SK-N-DZ (cell line): ENCODE data around the gene SYT6. TPM values are rescaled to one million over a fixed set of nuclear protein-coding genes. Genes with fewer than 3 reads are reported as not detected.

ENCODE experiments used
- DNase-seq: peaks from one replicate; pipeline ENCODE4 v3.0.0-alpha.2; 2015; ENCODE audit warnings: low spot score
- polyA plus RNA-seq, 2 experiments: library from polyadenylated mRNA; depleted of rRNA; stranded (reverse); fragments of >200 nt; gene quantifications; 2 replicates each; pipeline ENCODE4 v1.2.3, GENCODE V29; 2014

SYT6 gene
- polyA plus RNA-seq (2014; cell fraction: cytosol; rRNA removed): 9.6 and 11.0 TPM in 2 replicates
- 15.0 and 21.0 TPM in 2 replicates for polyA plus RNA-seq (2014; cell fraction: nucleus; rRNA removed)

DNA sequence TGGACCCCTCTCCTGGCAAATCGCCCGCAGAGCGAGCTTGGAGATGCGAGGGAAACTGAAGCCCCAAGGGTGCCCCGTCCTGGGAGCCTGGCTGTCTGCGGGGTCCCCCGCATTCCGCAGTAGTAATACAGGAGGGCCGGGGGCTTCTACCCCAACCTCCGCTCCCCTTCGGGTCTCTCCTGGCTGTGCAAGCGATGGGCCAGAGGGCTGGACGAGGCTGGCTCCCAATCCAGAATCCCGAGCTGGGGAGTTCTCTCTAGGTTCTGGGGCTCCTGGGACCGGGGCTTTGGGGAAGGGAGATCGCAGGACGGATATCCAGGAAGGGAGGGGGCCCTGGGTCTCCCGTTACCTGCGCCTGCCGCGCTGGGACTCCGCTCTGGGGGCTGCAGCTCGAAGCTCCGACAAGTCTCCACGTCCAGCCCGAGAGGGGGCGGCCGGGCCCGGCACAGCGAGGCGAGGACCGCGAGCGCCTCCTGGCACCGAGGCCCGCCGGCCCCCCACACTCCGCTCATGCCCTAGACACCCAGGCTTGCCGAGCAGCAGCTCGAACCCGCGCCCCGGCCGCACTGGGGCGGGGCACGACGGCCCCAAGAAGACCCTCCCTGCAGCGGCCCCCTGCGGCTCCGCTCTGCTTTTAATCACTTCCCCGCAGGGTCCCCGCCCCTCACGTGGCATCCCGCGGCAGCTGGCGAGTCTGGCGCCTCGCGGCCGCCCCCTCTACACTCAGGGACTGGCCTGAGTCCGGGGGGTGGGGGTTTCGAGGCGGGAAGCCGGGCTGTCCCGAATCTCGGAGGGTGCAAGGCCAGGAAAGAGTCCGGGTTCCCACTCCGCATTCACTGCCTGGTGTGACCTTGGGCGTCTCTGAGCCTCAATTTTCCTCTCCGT, at the start of gene SYT6:
Gene SYT6 (minus strand): TSS at position 609 of the 885 bp plus-strand sequence. CDS start 97 bp downstream, at position 512.
- DNase-seq: peak; percentile 64

DNA sequence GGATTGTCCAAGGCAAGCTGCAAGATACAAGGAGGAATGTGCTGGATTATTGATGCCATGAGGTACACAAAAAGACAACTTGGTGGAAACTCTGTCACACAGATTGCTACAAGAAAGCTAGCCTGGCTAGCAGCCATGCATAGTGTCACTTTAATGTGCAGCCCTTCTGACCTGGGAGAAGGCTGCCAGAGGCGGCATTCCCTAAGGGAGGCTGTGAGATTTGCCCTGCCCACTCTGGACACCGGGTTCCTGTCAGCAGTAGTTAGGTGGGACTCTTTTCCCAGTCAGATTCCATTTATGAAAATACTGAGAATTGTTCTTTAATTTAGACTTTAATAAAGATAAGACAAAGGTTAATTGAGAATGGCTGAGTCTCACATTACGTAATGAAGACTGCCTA, 47.8 kb upstream of the SYT6 start:
- DNase-seq: no peak

DNA sequence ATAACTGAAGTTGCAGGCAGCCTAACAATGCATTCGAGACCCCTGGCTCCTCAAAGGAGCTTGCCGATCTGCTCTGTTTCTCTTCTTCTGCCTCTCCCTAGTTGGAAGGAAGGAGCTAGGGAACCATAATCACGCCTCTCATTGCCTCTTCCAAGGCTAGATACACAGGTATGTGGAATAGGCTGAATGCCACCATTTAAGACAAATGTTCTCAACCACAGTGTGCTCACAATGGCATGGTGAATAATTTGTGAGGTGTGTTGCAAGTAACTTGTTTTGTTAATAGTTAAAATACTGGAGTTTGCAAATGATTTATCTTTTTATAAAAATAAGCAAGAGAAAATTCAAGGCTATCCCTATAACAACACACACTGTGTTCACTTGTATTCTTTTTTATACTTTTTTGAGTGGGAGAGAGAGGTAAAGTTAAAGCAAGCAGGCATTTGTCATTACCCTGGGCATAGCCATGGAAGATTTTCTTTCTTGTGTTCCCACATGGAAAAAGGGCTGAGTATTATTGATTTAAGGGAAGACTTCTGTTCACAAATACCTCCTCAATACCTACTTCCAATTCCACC, 45.4 kb upstream of the SYT6 start:
- DNase-seq: no peak

- DNase-seq: no peak
Observed at GRCh38 chr1:114196992-114197907, 43.6 kb upstream of the SYT6 start.

- no peak for DNase-seq
Observed at GRCh38 chr1:114195819-114196218, 42.1 kb upstream of the SYT6 start.

DNA sequence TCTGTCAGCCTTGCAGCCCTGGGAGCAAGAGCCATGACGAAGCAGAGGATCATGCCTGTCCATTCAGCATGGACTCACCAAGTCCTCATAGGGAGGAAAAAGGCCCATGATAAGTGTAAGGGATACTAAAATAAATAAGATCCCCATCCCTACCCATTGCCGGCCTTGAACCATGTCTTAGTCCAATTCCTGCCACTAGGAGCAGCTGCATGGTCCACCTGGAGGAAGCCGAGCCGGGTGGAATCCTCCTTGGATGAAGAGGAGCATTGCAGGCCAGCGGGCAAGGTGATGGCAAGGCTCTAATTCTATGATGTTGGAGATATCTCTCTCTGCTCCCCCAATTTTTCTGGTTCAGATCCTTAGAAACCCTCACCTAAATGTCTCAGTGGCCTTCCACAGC, 38.7 kb upstream of the SYT6 start:
- DNase-seq: no peak

DNA sequence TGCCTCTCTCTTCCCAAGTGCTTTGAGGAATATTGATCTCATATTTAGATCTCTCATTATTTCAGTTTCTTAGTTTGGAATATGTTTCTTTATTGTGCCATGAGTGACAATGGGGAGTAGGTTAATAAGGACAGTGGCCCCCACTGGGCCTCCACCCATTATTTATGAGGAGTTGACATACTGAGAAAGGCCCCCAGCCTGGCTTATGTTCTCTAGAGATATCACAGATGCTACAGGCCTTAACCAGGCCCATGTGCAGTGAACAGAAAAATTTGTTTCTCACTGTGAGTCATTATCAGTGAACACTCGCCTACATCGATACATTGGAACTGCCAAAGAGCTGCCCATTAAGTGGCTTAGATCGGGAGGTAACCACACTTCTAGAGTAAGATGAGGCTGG, 35.7 kb upstream of the SYT6 start:
- no peak for DNase-seq

DNA sequence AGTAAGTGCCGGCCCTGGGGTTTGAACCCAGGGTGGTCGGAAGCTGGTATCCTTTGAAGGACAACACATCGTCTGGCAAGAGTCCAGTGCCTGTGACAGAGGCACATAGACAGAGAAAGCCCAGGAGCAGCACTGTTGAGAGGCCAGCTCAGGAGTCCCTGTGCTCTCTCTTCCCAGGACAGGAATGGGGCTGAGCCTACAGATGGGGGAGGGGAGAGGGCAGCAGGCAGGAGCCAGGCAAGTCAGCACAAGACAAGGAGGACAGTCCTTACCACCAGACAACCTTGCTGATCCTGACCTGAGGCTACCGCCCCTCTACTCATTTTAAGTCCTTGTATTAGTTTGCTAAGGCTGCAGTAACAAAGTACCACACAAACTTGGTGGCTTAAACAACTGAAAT, 27.7 kb upstream of the SYT6 start:
- no peak for DNase-seq

DNA sequence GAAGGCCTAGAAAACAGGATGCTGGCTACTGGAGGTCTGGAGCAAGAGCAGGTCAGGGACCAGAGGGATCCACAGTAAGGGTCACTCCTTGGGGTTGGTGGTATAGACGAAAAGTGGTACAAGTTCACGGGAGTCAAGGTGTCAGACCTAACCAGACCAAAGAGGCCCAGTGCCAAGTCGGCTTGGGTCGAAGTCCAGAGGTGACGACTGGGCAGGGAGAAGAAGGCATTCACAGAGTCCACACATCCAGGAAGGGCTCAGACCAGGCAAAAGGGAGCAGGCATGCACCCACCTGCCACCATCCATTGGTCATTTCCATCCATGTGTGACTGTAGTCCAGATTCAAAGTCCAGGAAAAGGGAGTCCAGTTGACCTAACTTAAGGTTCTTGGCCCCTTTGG, 27.1 kb upstream of the SYT6 start:
- DNase-seq: no peak

GRCh38 chr1:114178936-114179335, 25.3 kb upstream of the SYT6 start:
- no peak for DNase-seq

DNA sequence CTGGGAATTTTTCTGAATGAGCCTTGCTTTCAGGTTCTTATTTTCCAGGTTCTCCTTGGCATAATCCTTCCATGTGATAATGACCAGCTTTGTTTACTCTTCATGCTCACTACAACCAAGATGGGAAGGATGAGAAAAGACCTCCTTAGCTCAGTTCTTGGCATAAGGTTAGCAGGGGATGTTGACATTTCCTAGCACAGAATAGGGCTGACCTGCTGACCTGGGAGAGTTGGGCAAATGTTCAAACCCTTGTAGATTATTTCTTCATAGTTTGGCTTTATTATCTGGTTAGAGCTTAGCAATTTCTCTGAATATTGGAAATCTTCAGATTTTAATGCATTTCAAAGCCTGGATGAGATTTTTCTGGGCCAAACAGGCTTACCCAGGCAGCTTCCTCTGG, 23.6 kb upstream of the SYT6 start:
- DNase-seq: no peak

- DNase-seq: no peak
Observed at GRCh38 chr1:114176366-114176765, 22.7 kb upstream of the SYT6 start.

GRCh38 chr1:114173680-114174079, 20.0 kb upstream of the SYT6 start:
- DNase-seq: peak; percentile 24

GRCh38 chr1:114169509-114169908, 15.8 kb upstream of the SYT6 start:
- no peak for DNase-seq

- DNase-seq: no peak
Observed at GRCh38 chr1:114167226-114167625, 13.6 kb upstream of the SYT6 start.

GRCh38 chr1:114164840-114165543, 11.3 kb upstream of the SYT6 start:
- DNase-seq: no peak

DNA sequence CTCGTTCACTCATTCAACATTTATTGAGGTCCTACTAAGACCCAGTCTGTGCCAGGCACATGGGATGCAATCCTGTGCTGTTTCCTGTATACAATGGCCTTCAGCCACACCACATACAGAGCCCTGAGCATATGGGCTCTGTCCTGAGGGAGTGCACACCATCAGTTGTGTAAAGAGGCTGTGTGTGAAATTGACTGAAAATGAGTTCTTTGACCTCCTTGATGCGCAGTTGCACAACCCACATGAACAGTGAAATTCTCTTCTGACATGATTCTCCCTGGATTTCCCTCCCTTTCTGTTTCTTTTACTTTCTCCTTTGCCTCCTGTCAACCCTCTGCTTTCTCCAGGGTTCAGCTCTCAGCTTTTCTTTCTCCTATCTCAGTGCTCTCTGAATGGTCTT, 6.3 kb upstream of the SYT6 start:
- no peak for DNase-seq

DNA sequence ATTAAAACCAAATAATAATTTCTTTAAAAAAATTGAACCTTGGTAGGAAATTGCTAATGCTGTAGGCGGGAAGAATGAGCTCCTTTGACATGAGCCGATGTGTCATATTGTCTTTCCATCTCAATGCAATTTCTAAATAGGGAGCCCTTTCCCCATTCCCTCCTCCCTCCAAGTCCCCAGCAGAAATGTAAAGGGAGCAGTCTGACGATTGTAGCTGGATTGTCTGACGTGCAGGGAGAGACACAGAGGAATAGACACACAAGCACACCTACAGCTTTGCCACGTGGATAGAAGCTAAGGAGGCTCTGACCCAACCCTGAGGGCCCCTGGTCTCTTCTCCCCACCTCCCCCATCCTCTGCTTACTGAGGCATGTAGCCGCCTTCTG, 3.6 kb upstream of the SYT6 start:
- DNase-seq: no peak

DNA sequence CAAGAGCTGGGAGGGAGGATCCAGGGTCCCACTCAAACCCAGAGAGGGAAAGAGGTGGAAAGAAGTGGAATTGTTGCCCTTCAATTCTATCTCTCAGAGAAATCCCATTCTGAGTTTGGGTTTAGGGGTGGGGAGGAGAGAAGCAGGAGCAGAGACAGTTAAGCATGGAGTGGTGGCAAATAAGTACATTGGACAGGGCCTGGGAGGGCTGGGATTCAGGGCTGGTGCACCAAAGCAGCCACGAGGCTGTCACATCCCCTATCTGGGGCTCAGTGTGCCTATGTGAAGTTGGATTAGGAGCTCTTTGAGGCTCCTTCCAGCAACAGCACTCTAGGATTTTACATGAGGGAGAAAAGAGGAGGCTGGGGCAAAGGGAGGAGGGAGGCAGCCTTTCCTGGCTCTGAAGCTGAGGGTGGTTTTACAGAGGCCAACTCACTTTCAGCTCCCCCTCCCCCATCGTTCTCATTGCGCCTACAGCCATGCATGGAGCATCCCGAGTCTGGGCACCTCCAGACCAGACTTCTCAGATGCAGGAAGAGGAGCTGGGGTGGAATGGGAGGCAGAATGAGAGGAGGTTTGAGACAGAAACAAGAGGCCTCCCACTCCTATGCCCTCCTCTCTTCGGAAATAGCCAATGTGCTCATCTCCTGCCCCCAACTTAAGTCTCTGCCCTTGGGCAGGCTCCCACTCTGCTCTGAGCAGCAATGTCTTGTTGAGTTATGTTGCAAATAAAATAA, 3.0 kb upstream of the SYT6 start:
- no peak for DNase-seq

DNA sequence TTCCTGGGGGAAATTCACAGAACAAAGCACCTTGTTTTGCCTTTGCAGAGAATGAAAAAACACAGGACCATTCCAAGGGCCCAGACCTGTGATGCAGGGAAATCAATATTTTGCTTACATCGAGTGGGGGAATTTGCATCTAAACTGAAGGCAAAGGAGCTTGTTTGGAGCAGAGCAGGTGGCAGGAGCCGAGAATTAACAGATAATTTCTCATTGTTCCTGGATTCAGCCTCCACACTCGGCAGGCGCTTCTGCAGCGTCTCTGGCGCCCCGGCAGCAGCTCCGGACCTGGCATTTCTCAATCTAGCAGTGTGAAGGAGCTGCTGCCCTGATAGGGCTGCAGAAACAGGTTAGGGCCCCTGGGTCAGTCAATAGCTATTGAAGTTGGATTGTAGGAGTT, 2.0 kb upstream of the SYT6 start:
- peak; percentile 45 for DNase-seq

DNA sequence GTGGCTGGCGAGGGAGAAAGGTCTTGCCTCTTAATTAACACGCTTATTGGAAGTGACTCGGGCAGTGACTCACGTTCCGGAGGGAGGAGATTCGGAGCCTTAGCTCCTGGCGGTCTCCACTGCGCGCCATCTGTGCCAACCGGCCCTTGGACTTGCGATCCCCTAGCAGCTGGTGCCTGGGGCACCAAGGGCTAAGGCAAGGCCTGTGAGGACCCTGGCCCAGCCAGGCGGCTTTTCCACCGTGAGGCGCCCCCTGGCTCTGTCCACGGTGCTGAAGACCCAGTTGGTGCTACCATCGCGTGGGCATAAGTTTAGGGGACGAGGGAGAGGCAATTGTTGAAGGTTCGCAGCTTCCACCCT, 1.3 kb upstream of the SYT6 start:
- DNase-seq: peak; percentile 47
